22Rv1 (cell line): ENCODE data around the gene RAB28.

Experiments
- CTCF ChIP-seq: fragments of 450-650 bp; IDR thresholded peaks from 2 replicates; pipeline ENCODE4 v1.5.1; 2017; ENCODE audit warnings: mild to moderate bottlenecking
- ZFX ChIP-seq: fragments of 450-650 bp; IDR thresholded peaks from 2 replicates; pipeline ENCODE4 v1.6.1; 2017; ENCODE audit warnings: antibody characterized with exemption, borderline replicate concordance

GRCh38 chr4:13349096-13349495, 135.0 kb downstream of the RAB28 start:
- TF ChIP-seq CTCF (no peak), ZFX (no peak)
